Measurements from ENCODE around the gene C20orf141.

C20orf141 gene

GRCh38 chr20:2851086-2851485 lies 36.3 kb downstream of the C20orf141 start:
- no peak for DNase-seq

- no peak for DNase-seq
These were observed 43.8 kb downstream of the C20orf141 start for GRCh38 chr20:2858591-2858990.

GRCh38 chr20:2859330-2860121 lies 44.7 kb downstream of the C20orf141 start:
- DNase-seq = no peak

GRCh38 chr20:2864626-2865025 lies 49.8 kb downstream of the C20orf141 start:
- DNase-seq = no peak

GRCh38 chr20:2865101-2865500 lies 50.3 kb downstream of the C20orf141 start:
- DNase-seq = no peak
